Measurements from ENCODE around the gene OIT3. TPM values are rescaled to one million over a fixed set of nuclear protein-coding genes. Genes with fewer than 3 reads are reported as not detected.

The OIT3 gene
- not detected in 2 replicates for polyA plus RNA-seq (2014; cell fraction: cytosol; rRNA removed)
- polyA plus RNA-seq (2014; cell fraction: nucleus; rRNA removed) = not detected in 2 replicates

- no peak for DNase-seq (ENCODE audit: low spot score)
Measured at GRCh38 chr10:72893136-72893798, at the start of gene OIT3. Gene OIT3 (plus strand): TSS chr10:72893739. CDS start chr10:72893799, 60 bp downstream.

- DNase-seq (ENCODE audit: low spot score) = no peak
Measured at GRCh38 chr10:72846238-72846637, 47.3 kb upstream of the OIT3 start.

GRCh38 chr10:72847681-72848080 lies 45.9 kb upstream of the OIT3 start:
- no peak for DNase-seq (ENCODE audit: low spot score)

- no peak for DNase-seq (ENCODE audit: low spot score)
Measured at GRCh38 chr10:72850861-72851260, 42.7 kb upstream of the OIT3 start.

GRCh38 chr10:72851509-72851908 lies 42.0 kb upstream of the OIT3 start:
- no peak for DNase-seq (ENCODE audit: low spot score)

- no peak for DNase-seq (ENCODE audit: low spot score)
Measured at GRCh38 chr10:72852508-72852907, 41.0 kb upstream of the OIT3 start.

GRCh38 chr10:72855129-72855528 lies 38.4 kb upstream of the OIT3 start:
- DNase-seq (ENCODE audit: low spot score) = no peak

GRCh38 chr10:72855790-72856189 lies 37.7 kb upstream of the OIT3 start:
- DNase-seq (ENCODE audit: low spot score) = no peak

- no peak for DNase-seq (ENCODE audit: low spot score)
Measured at GRCh38 chr10:72858067-72858466, 35.5 kb upstream of the OIT3 start.

GRCh38 chr10:72862957-72863356 lies 30.6 kb upstream of the OIT3 start:
- DNase-seq (ENCODE audit: low spot score) = no peak

- peak; percentile 6 for DNase-seq (ENCODE audit: low spot score)
Measured at GRCh38 chr10:72875250-72876055, 18.1 kb upstream of the OIT3 start.

- no peak for DNase-seq (ENCODE audit: low spot score)
Measured at GRCh38 chr10:72879245-72879644, 14.3 kb upstream of the OIT3 start.

GRCh38 chr10:72881291-72881690 lies 12.2 kb upstream of the OIT3 start:
- DNase-seq (ENCODE audit: low spot score) = no peak

GRCh38 chr10:72883861-72884260 lies 9.7 kb upstream of the OIT3 start:
- DNase-seq (ENCODE audit: low spot score) = no peak

GRCh38 chr10:72885953-72886352 lies 7.6 kb upstream of the OIT3 start:
- no peak for DNase-seq (ENCODE audit: low spot score)

GRCh38 chr10:72886621-72887020 lies 6.9 kb upstream of the OIT3 start:
- DNase-seq (ENCODE audit: low spot score) = no peak

- DNase-seq (ENCODE audit: low spot score) = no peak
Measured at GRCh38 chr10:72887043-72887442, 6.5 kb upstream of the OIT3 start.

GRCh38 chr10:72888151-72888638 lies 5.3 kb upstream of the OIT3 start:
- DNase-seq (ENCODE audit: low spot score) = no peak

- no peak for DNase-seq (ENCODE audit: low spot score)
Measured at GRCh38 chr10:72889391-72889831, 4.1 kb upstream of the OIT3 start.

GRCh38 chr10:72890086-72890485 lies 3.5 kb upstream of the OIT3 start:
- DNase-seq (ENCODE audit: low spot score) = no peak

- no peak for DNase-seq (ENCODE audit: low spot score)
Measured at GRCh38 chr10:72895236-72895850, 1.8 kb downstream of the OIT3 start.

- no peak for DNase-seq (ENCODE audit: low spot score)
Measured at GRCh38 chr10:72898616-72899015, 5.1 kb downstream of the OIT3 start.
